ENCODE measurements around the gene GOLGA3. TPM values are rescaled to one million over a fixed set of nuclear protein-coding genes. Genes with fewer than 3 reads are reported as not detected.

Gene GOLGA3
- total and polyA plus RNA-seq, 2 experiments from 2014 or later: 10.3 to 57.8 TPM

DNA sequence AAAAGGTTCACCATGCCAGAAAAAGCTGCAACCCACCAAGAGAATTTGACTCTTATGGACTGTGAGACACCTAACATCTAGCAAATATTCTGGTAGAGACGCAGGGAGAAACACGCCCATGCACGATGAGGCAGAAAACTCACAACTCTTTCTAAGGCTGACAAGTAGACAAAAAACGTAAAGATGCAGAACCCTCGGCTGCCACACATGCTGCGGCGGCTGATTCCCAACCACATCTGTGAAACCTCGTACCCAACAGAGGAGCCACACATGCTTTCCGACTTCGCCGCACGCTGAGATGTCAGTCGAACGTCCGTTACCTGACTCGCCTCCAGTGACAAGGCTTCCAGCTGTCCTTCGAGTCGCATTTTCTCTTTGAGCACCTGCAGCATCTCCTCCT, 21.8 kb downstream of the GOLGA3 start (continued):
- TF ChIP-seq ETS1 (IDR thresholded peaks at IDR 0.05) (no peak), ZNF114 (CRISPR knock-in tag; IDR thresholded peaks at IDR 0.05) (no peak)

DNA sequence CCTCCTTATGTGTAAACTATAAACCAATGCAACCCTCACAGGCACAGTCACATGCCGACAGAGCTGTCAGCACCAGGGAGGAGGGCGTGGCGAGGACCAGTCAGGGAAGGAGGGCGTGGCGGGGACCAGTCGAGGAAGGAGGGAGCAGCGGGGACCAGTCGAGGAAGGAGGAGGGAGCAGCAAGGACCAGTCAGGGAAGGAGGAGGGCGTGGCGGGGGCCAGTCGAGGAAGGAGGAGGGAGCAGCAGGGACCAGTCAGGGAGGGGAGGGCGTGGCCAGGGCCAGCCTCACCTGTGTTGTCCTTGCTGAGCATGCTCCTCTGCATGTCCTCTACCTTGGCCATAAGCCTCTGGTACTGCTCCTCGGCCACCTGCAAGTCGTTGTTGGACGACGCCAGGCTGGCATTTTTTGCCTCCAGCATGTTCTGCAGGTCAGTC, 24.2 kb downstream of the GOLGA3 start:
- peaks cover 12% of the 10 kb centered on the region; the same call in 1 of the 2 replicates for H3F3A ChIP-seq (replicated peaks; ENCODE audit: low read depth)
- peaks cover 12% of the 10 kb centered on the region for H4K20me1 ChIP-seq (replicated peaks; ENCODE audit: insufficient read depth)
- H3K27ac ChIP-seq (ENCODE audit: low read depth): no peak overlapping the region
- H3K79me2 ChIP-seq (replicated peaks; ENCODE audit: insufficient read depth): peaks cover 8% of the 10 kb centered on the region; the same call in 1 of the 2 replicates
- ATAC-seq (peak; percentile 79), DNase-seq (ENCODE audit: low spot score) (peak; percentile 21)
- H3K4me3 Mint-ChIP-seq: no peak overlapping the region
- peaks cover 8% of the 10 kb centered on the region for H3K27me3 Mint-ChIP-seq (ENCODE audit: insufficient read depth, low read depth, poor library complexity)
- H3K36me3 ChIP-seq (ENCODE audit: insufficient read depth): peaks cover 14% of the 10 kb centered on the region; the same call in 1 of the 2 replicates
- peaks cover 75% of the 10 kb centered on the region for H3K36me3 Mint-ChIP-seq (ENCODE audit: low read depth)
- no peaks in the 10 kb centered on the region for H3K9me2 ChIP-seq (ENCODE audit: insufficient read depth)
- H3K4me3 ChIP-seq: no peak overlapping the region
- H3K4me2 ChIP-seq: no peak overlapping the region
- no peaks in the 10 kb centered on the region for H3K27me3 ChIP-seq (ENCODE audit: insufficient read depth)
- H3K4me1 Mint-ChIP-seq: no peaks in the 10 kb centered on the region
- H2AFZ ChIP-seq: no peak overlapping the region
- no peaks in the 10 kb centered on the region for H3K4me1 ChIP-seq (ENCODE audit: insufficient read depth)
- H3K27ac Mint-ChIP-seq: no peak overlapping the region
- H3K9me3 Mint-ChIP-seq: no peaks in the 10 kb centered on the region; the same call in 2 of the 3 replicates
- TF ChIP-seq CREB1 (CRISPR knock-in tag; IDR thresholded peaks at IDR 0.05; ENCODE audit: low read depth): no peak
- TF ChIP-seq STAT1 (IDR thresholded peaks at IDR 0.05; ENCODE audit: unreplicated experiment): no peak
- no peak for TF ChIP-seq ZNF114 (CRISPR knock-in tag; IDR thresholded peaks at IDR 0.05)
- no peak for TF ChIP-seq POLR2AphosphoS5 (IDR thresholded peaks at IDR 0.05; ENCODE audit: low read depth)
- TF ChIP-seq NANOG (IDR thresholded peaks at IDR 0.05; ENCODE audit: borderline replicate concordance): no peak
- no peak for TF ChIP-seq EZH2 (IDR thresholded peaks at IDR 0.05; ENCODE audit: low read depth, unreplicated experiment)
- TF ChIP-seq REST (IDR thresholded peaks at IDR 0.05; ENCODE audit: unreplicated experiment): no peak
- no peak for TF ChIP-seq ETS1 (IDR thresholded peaks at IDR 0.05)
- TF ChIP-seq ZNF462 (CRISPR knock-in tag; IDR thresholded peaks at IDR 0.05): no peak
- TF ChIP-seq JUNB (IDR thresholded peaks at IDR 0.05; ENCODE audit: unreplicated experiment): no peak
- no peak for TF ChIP-seq ZNF331 (CRISPR knock-in tag; IDR thresholded peaks at IDR 0.05; ENCODE audit: low read depth)
- TF ChIP-seq EZH2phosphoT487 (IDR thresholded peaks at IDR 0.05; ENCODE audit: unreplicated experiment): no peak

Data from GM23338 (cell line).